SU-DHL-6 (cell line): Measurements from ENCODE around the gene CALHM3.
"Not testable (repeated sequence)": the region's sequence is repeated elsewhere in the genome, so short reads cannot be mapped to it uniquely, and the experiment has no call there.

Experiments used
- H2AFZ ChIP-seq: fragments of 200-600 bp; sonication (generic); 2 replicates; pipeline ENCODE4 v1.6.1; 2014; ENCODE audit warnings: low read depth, mild to moderate bottlenecking, moderate library complexity, mixed read lengths, antibody characterized with exemption, low read length; ENCODE audit not compliant: severe bottlenecking
- H3F3A ChIP-seq: fragments of 200-600 bp; shearing (Covaris generic); 2 replicates; pipeline ENCODE4 v1.6.0; 2016; ENCODE audit warnings: antibody characterized with exemption, mild to moderate bottlenecking; ENCODE audit not compliant: insufficient read depth
- H3K27ac ChIP-seq: fragments of 200-600 bp; sonication (generic); 2 replicates; pipeline ENCODE4 v1.5.1; 2016; ENCODE audit warnings: low read depth, mild to moderate bottlenecking, low read length, moderate library complexity, mixed read lengths
- H3K27me3 ChIP-seq: fragments of 200-600 bp; sonication (generic), shearing (Covaris generic); 2 replicates; pipeline ENCODE4 v1.6.0; 2014; ENCODE audit warnings: mild to moderate bottlenecking, low read length
- H3K36me3 ChIP-seq: fragments of 200-600 bp; sonication (generic); 2 replicates; pipeline ENCODE4 v1.6.1; 2014; ENCODE audit warnings: mild to moderate bottlenecking, low read length, mixed read lengths
- H3K4me2 ChIP-seq: fragments of 300-600, 200-600 bp; shearing (Covaris generic), sonication (generic); 2 replicates; pipeline ENCODE4 v1.6.0; 2014; ENCODE audit warnings: low read length, low read depth, mild to moderate bottlenecking; ENCODE audit not compliant: poor library complexity, severe bottlenecking
- H3K4me3 ChIP-seq: fragments of 200-600 bp; sonication (generic); 2 replicates; pipeline ENCODE4 v1.5.1; 2014; ENCODE audit warnings: antibody characterized with exemption, low read length, mild to moderate bottlenecking, mixed read lengths; ENCODE audit not compliant: insufficient read depth, poor library complexity, severe bottlenecking
- H3K79me2 ChIP-seq: fragments of 200-600 bp; sonication (generic); 2 replicates; pipeline ENCODE4 v1.6.1; 2014; ENCODE audit warnings: mild to moderate bottlenecking, low read length, moderate library complexity; ENCODE audit not compliant: insufficient read depth
- H3K9ac ChIP-seq: fragments of 200-600 bp; sonication (generic); 2 replicates; pipeline ENCODE4 v1.7.0; 2014; ENCODE audit warnings: mild to moderate bottlenecking, low read length
- H3K9me2 ChIP-seq: fragments of 200-600 bp; sonication (generic); replicated peaks from 2 replicates; pipeline ENCODE4 v1.6.1; 2014; ENCODE audit warnings: low read length; ENCODE audit not compliant: insufficient read depth
- H3K9me3 ChIP-seq: fragments of 200-600 bp; sonication (generic); 2 replicates; pipeline ENCODE4 v1.6.1; 2014; ENCODE audit warnings: low read length, mixed read lengths; ENCODE audit not compliant: insufficient read depth
- H4K20me1 ChIP-seq: fragments of 200-600 bp; sonication (generic); 2 replicates; pipeline ENCODE4 v1.6.1; 2014; ENCODE audit warnings: low read depth, mild to moderate bottlenecking, antibody characterized with exemption, low read length, moderate library complexity, mixed read lengths
- EZH2phosphoT487 ChIP-seq: fragments of 200-600 bp; sonication (generic), shearing (Covaris generic); conservative IDR thresholded peaks from 2 replicates; pipeline ENCODE4 v1.6.1; 2018; ENCODE audit warnings: mild to moderate bottlenecking, antibody characterized with exemption, low read length, moderate library complexity, mixed read lengths
- TF ChIP-seq, protein P1 (sequence below): fragments of 200-600 bp; sonication (generic); IDR thresholded peaks from one replicate; pipeline ENCODE4 v1.5.1; 2017; ENCODE audit warnings: antibody characterized with exemption, mild to moderate bottlenecking, low read length, moderate library complexity; ENCODE audit not compliant: insufficient read depth, poor library complexity, severe bottlenecking

CALHM3 gene

DNA sequence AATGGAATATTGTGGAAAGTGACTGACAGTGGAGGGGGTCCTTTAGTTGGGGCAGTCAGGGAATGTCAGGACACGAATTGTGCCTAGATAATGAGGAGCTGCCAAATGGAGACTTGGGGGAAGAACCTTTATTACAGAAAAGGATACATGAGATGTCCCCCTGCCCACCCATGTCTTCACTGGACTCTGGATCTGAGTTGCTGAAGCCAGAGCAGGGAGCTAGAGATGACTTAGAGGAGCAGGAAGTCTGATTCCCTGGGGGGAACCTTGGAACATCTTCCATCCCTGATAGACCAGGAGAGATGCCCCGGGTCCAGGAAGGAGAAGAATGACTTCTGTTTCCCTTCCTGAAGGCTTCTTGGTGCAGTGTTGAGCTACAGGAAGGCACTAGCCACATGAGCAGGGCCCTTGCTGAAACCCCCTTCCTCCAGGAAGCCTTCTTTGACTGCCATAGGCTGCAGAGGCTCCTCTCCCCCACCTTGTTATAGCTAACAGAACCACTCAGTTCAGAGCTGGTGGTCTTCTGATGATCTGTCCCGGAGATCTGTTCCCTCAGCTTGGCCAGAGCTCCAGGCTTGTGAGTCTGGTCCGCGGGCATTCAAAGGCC is 13.7 kb upstream of the CALHM3 start:
- Histone ChIP-seq H3K9me2 (no peaks in the 10 kb centered on the region), H3F3A (no peaks in the 10 kb centered on the region), H3K79me2 (no peaks in the 10 kb centered on the region), H3K4me3 (no peak overlapping the region), H3K27ac (no peak overlapping the region), H3K4me2 (no peak overlapping the region), H3K9ac (no peak overlapping the region), H3K36me3 (no peaks in the 10 kb centered on the region), H2AFZ (no peak overlapping the region), H3K9me3 (no peaks in the 10 kb centered on the region), H3K27me3 (no peaks in the 10 kb centered on the region), H4K20me1 (no peaks in the 10 kb centered on the region)
- TF ChIP-seq EZH2phosphoT487, result no peak

DNA sequence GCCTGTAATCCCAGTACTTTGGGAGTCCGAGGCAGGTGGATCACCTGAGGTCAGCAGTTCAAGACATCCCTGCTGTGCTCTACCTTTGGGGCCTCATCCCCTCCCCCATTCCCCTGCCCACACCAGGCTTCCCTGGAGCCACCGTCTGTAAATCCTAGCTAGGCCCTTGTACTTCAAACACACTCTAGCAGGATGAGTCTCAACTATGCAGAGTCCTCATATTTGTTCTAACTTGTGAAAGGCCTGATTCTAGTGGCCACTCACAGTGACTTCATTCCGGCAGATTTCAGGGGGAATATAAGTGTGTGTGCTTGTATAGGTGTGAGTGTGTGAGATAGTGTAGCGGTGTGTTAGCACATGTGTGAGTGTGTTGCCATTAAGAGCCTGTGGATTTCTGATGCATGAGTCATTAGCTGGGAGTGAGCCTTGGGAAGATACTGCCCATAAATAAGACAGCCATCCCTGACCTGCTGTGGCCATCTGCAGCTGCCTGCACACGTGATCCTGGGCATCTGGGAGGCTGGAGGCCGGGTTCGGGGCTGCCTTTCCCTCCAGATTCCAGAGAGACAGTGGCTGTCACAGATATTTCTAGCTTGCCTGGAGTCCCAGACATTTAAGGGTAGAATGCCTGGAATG is 12.8 kb upstream of the CALHM3 start:
- Histone ChIP-seq H3K9ac (no peak overlapping the region), H3K79me2 (no peaks in the 10 kb centered on the region), H3K4me2 (no peak overlapping the region), H3K27ac (no peak overlapping the region), H2AFZ (no peak overlapping the region), H3K36me3 (no peaks in the 10 kb centered on the region), H4K20me1 (no peaks in the 10 kb centered on the region), H3K9me3 (no peaks in the 10 kb centered on the region), H3K9me2 (no peaks in the 10 kb centered on the region), H3F3A (no peaks in the 10 kb centered on the region), H3K4me3 (no peak overlapping the region), H3K27me3 (no peaks in the 10 kb centered on the region)
- no peak for TF ChIP-seq EZH2phosphoT487
- TF ChIP-seq, protein P1, sequence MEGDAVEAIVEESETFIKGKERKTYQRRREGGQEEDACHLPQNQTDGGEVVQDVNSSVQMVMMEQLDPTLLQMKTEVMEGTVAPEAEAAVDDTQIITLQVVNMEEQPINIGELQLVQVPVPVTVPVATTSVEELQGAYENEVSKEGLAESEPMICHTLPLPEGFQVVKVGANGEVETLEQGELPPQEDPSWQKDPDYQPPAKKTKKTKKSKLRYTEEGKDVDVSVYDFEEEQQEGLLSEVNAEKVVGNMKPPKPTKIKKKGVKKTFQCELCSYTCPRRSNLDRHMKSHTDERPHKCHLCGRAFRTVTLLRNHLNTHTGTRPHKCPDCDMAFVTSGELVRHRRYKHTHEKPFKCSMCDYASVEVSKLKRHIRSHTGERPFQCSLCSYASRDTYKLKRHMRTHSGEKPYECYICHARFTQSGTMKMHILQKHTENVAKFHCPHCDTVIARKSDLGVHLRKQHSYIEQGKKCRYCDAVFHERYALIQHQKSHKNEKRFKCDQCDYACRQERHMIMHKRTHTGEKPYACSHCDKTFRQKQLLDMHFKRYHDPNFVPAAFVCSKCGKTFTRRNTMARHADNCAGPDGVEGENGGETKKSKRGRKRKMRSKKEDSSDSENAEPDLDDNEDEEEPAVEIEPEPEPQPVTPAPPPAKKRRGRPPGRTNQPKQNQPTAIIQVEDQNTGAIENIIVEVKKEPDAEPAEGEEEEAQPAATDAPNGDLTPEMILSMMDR, result no peak

DNA sequence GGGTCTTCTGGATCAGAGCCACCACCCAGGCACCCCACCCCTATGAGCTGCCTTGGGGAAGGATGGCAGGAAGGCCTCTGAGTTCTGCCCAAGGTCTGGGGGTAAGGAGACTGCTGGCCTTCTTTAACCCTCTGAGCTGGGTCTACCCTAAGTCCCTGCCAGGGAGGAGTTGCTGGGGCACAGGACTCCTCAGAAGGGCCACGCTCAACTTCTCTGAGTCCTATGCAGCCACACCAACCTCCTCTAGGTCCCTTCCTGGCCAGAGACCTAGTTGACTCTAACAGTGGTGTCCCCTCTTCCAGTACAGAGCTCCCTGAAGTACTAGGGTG is 11.9 kb upstream of the CALHM3 start:
- Histone ChIP-seq H3F3A (no peaks in the 10 kb centered on the region), H3K4me2 (no peak overlapping the region), H4K20me1 (no peaks in the 10 kb centered on the region), H3K9ac (no peak overlapping the region), H3K27me3 (no peaks in the 10 kb centered on the region), H2AFZ (no peak overlapping the region), H3K9me2 (no peaks in the 10 kb centered on the region), H3K27ac (no peak overlapping the region), H3K9me3 (no peaks in the 10 kb centered on the region), H3K79me2 (no peaks in the 10 kb centered on the region), H3K4me3 (no peak overlapping the region), H3K36me3 (no peaks in the 10 kb centered on the region)
- TF ChIP-seq, protein P1, result no peak
- no peak for TF ChIP-seq EZH2phosphoT487

DNA sequence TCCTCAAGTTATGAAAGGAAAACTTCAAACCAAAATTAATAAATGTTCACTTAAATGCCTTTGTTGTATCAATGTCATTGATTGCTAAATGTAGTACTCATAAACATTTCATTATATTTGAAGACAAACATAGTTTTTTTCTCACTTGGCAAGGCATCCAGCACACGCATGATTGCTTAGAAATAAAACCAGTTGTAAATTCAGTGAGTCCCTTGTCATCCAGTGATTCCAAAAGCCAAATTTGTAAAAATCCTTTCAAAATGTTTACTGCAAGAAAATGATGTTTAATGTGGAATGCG is 8.3 kb upstream of the CALHM3 start:
- H3K4me3 ChIP-seq, result no peak overlapping the region
- H4K20me1 ChIP-seq, result no peaks in the 10 kb centered on the region
- no peaks in the 10 kb centered on the region for H3K9me3 ChIP-seq
- H3K9me2 ChIP-seq, result no peaks in the 10 kb centered on the region
- no peak overlapping the region for H3K4me2 ChIP-seq
- no peaks in the 10 kb centered on the region for H3K27me3 ChIP-seq
- no peak overlapping the region for H2AFZ ChIP-seq
- no peaks in the 10 kb centered on the region for H3F3A ChIP-seq
- no peaks in the 10 kb centered on the region for H3K36me3 ChIP-seq
- H3K79me2 ChIP-seq, result no peaks in the 10 kb centered on the region
- no peak overlapping the region for H3K27ac ChIP-seq
- no peak overlapping the region for H3K9ac ChIP-seq
- TF ChIP-seq, protein P1, result no peak
- no peak for TF ChIP-seq EZH2phosphoT487

DNA sequence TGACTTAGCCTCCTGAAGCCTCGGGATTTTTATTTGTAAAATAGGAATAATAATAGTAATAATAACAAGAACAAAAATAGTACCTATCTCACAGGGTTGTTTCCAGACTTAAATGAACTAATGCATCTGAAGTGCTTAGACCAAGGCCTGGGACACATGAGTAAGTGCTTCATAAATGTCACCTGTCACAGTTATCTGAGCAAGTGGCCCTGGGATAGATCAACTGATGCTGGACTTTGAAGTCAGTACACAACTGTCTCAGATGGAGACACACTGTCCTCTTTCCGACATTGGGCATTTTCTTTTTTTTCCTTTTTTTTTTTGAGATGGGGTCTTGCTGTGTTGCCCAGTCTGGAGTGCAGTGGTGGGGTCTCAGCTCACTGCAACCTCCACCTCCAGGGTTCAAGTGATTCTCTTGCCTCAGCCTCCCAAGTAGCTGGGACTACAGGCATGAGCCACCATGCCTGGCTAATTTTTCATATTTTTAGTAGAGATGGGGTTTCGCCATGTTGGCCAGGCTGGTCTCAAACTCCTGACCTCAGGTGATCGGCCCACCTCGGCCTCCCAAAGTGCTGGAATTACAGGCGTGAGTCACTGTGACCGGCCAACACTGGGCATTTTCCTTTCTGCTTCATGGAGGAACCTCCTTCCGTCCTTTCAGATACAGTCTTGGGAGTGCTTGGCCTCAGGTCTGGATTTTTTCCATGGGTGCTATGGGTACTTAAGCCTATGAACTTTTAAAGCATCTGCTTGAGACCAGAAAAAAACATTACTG is 7.8 kb upstream of the CALHM3 start:
- H3K27ac ChIP-seq, H3K4me3 ChIP-seq, H3K9me3 ChIP-seq, H3K4me2 ChIP-seq, H3K36me3 ChIP-seq, H4K20me1 ChIP-seq, H3K9me2 ChIP-seq, H3K27me3 ChIP-seq, H3K9ac ChIP-seq, H2AFZ ChIP-seq, H3K79me2 ChIP-seq, H3F3A ChIP-seq: not testable (repeated sequence)
